Stimulated activated memory B cell treated with anti-CD40 and anti-IgM and Interleukin-4, amounts not matched to agents 10 μg/mL and 1 μg/mL and 100 μg/mL, for 72 hours (primary cell): ENCODE results near the gene POLDIP2.

Source experiments
- ATAC-seq: fragments of 150-1000 bp; cut with Tn5 transposase; 2 replicates; pipeline ENCODE4 v1.10.0; 2021
- H3K27ac Mint-ChIP-seq: one replicate; pipeline ENCODE4 v1.8.0; 2022; ENCODE audit warnings: mild to moderate bottlenecking, mixed read lengths
- H3K27me3 Mint-ChIP-seq: one replicate; pipeline ENCODE4 v1.8.0; 2022; ENCODE audit warnings: mixed read lengths
- H3K36me3 Mint-ChIP-seq: one replicate; pipeline ENCODE4 v1.8.0; 2022; ENCODE audit warnings: mixed read lengths
- H3K4me1 Mint-ChIP-seq: one replicate; pipeline ENCODE4 v1.8.0; 2022; ENCODE audit warnings: mixed read lengths
- H3K4me3 Mint-ChIP-seq: one replicate; pipeline ENCODE4 v1.8.0; 2022; ENCODE audit warnings: mild to moderate bottlenecking, moderate library complexity, mixed read lengths
- H3K9me3 Mint-ChIP-seq: one replicate; pipeline ENCODE4 v1.8.0; 2022; ENCODE audit warnings: mixed read lengths

The POLDIP2 gene

DNA sequence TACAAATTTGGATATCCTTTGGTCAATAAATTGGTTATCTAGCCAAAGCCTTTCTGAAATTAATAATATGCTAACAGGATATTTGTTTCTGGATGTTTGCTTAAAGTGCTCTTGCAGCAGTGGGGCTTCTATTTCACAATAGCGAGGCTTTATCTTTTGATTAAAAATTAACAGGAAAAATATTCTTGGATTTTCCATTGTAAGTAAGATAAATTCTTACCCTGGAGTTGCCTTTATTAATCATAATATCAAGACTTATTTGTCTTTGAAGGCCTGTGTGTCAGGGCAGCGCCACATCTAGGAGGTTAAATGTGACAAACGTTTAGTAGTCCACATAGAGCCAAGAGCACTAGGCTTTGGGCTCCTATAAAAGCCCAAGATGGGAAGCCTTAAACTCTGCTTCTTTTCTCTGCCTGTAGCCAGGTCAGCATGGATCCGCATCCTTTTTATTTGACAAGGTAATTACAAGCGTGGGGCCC lies 33.0 kb downstream of the POLDIP2 start:
- no peak for ATAC-seq
- no peak overlapping the region for H3K4me3 Mint-ChIP-seq
- H3K9me3 Mint-ChIP-seq: no peaks in the 10 kb centered on the region
- peaks cover 21% of the 10 kb centered on the region for H3K36me3 Mint-ChIP-seq
- no peak overlapping the region for H3K27ac Mint-ChIP-seq
- peaks cover 29% of the 10 kb centered on the region for H3K4me1 Mint-ChIP-seq
- no peaks in the 10 kb centered on the region for H3K27me3 Mint-ChIP-seq

DNA sequence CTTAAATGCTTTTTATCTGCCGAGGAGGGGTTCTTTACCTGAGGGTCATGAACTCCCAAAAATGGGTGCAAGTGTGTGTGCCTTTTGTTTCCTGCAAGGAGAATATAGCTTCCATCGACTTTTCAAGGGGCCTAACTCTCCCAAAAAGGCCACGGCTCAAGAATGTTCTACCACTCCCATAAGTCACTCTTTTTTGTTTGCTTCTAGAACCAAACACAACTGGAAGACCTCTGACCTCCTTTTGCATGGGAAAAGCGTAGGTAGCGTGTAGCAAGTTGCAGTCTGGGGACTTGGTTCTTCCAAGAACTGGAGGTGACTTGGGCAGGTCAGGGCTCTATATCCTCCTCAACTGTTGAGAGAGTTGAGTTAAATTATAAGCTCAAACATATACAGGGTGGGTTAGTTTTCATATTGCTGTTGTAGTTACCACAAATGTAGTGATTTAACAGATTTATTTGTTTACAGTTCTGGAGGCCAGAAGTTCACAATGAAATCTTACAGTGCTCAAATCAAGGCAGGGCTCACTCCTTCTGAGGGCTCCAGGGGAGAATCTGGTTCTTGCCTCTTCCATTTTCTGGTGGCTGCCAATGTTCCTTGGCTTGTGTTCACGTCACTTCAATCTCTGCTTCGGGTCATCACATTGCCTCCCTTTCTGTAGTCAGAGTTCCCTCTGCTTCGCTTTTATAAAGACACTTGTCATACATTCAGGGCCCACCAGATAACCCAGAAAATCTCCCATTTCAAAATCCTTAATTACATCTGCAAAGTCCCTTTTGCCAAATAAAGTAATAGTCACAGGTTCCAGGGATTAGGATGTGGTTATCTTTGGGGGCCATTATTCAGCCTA lies 36.9 kb downstream of the POLDIP2 start:
- no peak for ATAC-seq
- Mint-ChIP-seq H3K27me3 (no peaks in the 10 kb centered on the region), H3K36me3 (no peaks in the 10 kb centered on the region), H3K27ac (peak overlapping the region; percentile 88), H3K4me3 (peak overlapping the region; percentile 92), H3K9me3 (no peaks in the 10 kb centered on the region), H3K4me1 (peaks cover 42% of the 10 kb centered on the region)

DNA sequence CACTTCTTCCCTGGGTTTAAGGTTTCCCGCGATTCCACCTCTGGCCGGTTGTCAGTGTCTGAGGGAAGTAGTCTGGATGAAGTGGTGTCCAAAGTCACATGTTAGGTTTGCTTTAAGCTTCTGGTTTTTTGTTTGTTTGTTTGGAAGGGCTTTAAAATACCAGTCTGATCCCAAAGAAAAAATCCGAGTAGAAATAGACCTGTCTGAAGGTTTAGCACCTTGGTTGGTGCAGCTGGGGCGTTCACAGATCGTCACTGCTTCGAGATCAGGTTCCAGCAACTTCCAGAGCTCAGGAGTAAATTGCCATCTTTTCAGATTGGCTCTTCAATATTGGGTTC lies 37.8 kb downstream of the POLDIP2 start:
- Mint-ChIP-seq H3K4me3 (peak overlapping the region; percentile 92), H3K27me3 (no peaks in the 10 kb centered on the region), H3K27ac (peak overlapping the region; percentile 88), H3K4me1 (peaks cover 37% of the 10 kb centered on the region), H3K9me3 (no peaks in the 10 kb centered on the region), H3K36me3 (no peaks in the 10 kb centered on the region)
- no peak for ATAC-seq

DNA sequence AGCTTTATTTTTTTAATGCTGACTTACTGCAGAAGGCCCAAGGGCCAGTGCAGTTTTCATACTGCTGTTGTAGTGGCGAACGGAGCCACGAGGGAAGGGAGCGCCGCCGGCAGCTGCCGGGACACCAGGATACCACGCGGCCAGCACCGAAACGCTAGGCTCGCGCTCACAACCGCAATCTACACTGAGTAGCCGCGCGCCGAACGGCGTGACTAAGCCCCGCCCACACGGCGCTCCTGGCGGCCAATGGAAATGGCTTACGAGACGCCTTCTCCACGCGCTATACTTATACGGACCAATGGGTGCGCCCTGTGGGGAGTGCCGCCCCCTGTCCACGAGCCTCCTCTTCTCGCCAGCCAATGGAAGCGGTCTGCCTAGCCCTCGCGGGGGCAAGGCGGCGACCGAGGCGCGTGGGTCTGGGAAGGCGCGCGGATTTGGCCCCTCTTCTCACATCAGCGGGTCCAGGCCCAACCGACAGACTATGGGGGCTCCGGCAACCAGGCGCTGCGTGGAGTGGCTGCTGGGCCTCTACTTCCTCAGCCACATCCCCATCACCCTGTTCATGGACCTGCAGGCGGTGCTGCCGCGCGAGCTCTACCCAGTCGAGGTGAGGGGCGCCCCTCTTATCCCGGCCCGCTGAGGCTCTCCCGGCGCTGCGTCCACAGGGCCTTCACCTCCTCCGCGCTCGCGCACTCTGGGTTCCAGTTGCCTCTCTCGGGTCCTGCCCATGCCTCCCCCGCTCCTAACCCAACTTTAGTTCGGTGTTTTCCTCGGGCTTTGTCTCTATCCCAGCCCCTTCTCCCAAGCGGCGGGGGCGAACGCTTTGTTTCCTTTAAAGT lies 38.3 kb downstream of the POLDIP2 start, which contains the start of gene TMEM97:
Gene TMEM97, plus strand, starts transcription at position 442 of the 839 bp plus-strand sequence. Its CDS starts 40 bp downstream, at position 482.
- H3K4me1 Mint-ChIP-seq: peaks cover 37% of the 10 kb centered on the region
- H3K27me3 Mint-ChIP-seq: no peaks in the 10 kb centered on the region
- H3K4me3 Mint-ChIP-seq: peak within 1 kb of the TSS; percentile 92
- peak within 1 kb of the TSS; percentile 88 for H3K27ac Mint-ChIP-seq
- peak; percentile 99 for ATAC-seq
- no peaks in the 10 kb centered on the region for H3K36me3 Mint-ChIP-seq
- H3K9me3 Mint-ChIP-seq: no peaks in the 10 kb centered on the region

DNA sequence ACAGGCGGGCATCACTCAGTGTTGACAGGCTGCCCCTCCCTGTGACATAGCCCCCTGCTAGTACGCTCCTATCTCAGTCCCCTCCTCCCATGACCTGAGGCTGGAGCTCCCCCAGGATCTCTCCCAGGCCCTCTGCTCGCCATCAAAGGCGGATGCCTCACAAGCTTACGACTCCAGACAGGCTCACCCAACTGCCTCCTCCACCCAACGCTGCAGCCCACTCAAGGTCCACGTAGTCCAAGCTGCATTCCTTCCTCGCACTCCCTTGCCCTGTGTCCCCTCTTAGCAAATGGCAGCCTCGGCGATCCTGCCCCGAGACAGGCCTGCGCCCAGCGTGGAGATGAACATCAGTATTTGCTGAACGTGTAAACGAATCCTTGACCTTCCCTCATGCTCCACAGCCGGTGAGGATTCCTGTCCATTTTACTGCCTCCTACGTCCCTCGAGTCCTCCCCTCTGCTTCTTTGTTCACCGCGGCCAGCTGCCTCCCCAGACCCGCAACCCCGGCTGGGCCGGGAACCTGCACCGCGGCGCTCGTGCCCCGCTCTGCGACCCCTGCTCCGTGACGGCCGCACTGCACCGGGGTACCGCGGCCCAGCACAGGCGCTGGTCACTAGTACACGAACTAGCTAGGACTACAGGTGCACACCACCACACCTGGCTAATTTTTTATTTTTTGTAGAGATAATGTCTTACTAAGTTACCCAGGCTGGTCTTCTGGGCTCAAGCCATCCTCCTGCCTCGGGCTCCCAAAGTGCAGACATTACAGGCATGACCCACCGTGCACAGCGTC lies 39.2 kb downstream of the POLDIP2 start:
- ATAC-seq: peak; percentile 10
- no peaks in the 10 kb centered on the region for H3K27me3 Mint-ChIP-seq
- peak overlapping the region; percentile 92 for H3K4me3 Mint-ChIP-seq
- no peaks in the 10 kb centered on the region for H3K36me3 Mint-ChIP-seq
- H3K9me3 Mint-ChIP-seq: no peaks in the 10 kb centered on the region
- peaks cover 37% of the 10 kb centered on the region for H3K4me1 Mint-ChIP-seq
- peak overlapping the region; percentile 88 for H3K27ac Mint-ChIP-seq

DNA sequence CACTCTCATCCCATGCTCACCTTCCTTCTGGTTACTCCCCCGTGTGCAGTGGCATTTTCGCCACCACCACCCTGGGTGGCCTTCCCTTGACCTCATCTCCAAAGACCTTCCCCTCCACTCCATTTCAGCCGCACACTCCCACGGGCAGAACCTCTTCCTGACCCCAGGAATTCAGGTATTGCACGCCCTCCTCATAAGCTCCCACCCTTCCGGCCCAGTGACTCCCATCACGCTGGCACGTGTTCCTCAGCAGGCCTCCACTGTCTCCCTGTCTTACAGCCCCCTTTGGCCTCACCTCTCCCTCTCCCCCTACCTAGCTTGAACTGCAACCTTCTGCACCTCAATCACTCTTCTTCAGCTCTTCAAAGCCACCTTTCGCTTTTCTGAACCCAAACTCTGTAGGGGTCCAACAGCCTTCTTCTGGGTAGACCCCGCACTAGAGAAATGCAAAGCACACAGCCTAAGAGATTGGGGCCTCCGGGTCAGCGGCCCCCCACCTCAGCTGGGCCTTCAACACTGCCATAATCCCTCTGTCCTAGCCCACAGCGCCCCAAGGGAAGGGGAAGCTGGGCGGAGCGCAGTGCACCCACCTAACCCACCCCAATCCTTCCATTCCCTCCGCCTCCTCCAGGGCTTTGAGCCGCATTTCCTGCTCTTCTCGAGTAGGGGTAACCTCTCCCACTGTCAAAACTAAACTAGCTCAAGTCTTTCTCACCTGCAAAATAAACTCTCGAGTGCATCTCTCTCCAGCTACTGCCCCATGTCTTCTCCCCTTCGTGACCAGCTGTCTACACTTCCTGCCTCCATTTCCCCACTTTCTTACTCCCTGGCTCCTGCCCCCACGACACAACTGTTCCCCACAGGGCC lies 40.0 kb downstream of the POLDIP2 start:
- peak overlapping the region; percentile 88 for H3K27ac Mint-ChIP-seq
- peaks cover 37% of the 10 kb centered on the region for H3K4me1 Mint-ChIP-seq
- H3K36me3 Mint-ChIP-seq: no peaks in the 10 kb centered on the region
- H3K4me3 Mint-ChIP-seq: peak overlapping the region; percentile 92
- H3K27me3 Mint-ChIP-seq: no peaks in the 10 kb centered on the region
- ATAC-seq: no peak
- no peaks in the 10 kb centered on the region for H3K9me3 Mint-ChIP-seq

DNA sequence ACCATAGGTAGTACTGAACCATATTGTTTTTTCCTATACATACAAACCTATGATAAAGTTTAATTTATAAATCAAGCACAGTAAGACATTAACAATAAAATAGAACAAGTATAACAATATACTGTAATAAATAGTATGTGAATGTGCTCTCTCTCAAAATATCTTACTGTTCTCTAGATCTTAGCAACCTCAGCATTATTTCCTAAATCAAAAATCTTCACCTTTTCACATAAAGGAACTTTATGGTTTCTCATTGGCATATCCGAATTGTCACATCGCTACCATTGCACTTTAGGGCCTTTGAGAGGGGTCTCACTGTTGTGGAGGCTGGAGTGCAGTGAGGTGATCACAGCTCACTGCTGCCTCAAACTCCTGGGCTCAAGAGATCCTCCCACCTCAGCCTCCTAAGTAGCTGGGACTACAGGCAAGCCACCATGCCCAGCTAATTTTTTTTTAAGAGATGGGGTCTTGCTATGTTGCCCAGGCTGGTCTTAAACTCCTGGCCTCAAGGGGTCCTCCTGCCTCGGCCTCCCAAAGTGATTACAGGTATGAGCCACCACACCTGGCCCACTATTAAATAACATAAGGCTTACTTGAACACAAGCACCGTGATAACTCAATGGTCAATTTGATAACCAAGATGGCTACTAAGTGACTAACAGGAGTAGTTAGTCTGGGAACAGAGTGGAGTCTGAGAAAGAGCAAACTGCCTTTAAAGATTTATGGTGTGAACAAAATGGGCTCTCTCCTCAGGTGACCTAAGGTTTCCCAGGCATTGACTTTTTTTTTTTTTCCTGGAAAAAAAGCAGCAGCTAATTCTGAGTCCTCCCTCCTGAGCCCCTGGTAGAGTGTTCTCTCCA lies 41.3 kb downstream of the POLDIP2 start:
- Mint-ChIP-seq H3K36me3 (no peaks in the 10 kb centered on the region), H3K9me3 (no peaks in the 10 kb centered on the region), H3K27ac (no peak overlapping the region), H3K27me3 (no peaks in the 10 kb centered on the region), H3K4me3 (no peak overlapping the region), H3K4me1 (peaks cover 31% of the 10 kb centered on the region)
- no peak for ATAC-seq

DNA sequence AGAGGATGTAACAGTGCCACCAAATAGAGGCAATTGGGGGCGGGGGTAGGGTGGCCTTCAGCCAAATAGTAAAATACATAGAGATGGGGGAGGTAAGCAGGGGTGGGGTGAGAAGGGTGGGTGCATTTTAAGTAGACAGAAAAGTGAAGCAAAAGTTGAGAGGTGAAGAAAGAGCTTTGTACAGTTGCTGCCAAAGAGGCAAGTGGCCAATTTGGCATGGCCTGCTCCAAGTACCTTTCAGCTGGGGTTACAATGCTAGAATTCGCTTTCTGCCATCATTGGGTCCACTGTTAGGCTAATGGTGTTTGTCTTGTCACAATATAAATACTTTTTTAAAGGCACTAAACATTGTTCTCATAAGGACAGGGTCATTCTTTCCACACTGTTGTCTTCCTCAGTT lies 43.5 kb downstream of the POLDIP2 start:
- Mint-ChIP-seq H3K36me3 (no peaks in the 10 kb centered on the region), H3K27ac (no peak overlapping the region), H3K4me1 (peaks cover 12% of the 10 kb centered on the region), H3K27me3 (no peaks in the 10 kb centered on the region), H3K9me3 (no peaks in the 10 kb centered on the region), H3K4me3 (no peak overlapping the region)
- ATAC-seq: no peak

DNA sequence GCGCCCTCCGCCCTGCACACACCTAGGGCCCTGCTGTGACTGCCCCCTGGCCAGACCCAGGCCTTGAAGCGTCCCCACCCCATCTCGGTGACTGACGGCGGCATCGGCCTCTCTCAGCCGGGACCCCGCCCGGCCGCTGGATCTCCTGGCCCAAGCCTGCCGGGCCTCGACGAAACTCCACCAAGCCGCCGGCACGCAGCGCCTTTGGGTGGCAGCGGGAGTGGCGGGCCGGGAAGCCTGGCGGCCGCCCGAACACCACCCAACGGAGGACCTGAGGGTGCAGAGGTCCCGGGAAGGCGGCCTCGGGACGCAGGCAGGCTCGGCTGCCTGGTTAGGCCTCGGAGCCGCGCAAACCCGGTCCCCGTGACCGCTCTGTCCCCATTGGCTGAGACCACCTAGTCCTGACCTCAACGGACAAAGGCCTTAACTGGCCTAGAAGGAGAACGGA lies 50.3 kb downstream of the POLDIP2 start:
- Mint-ChIP-seq H3K27me3 (peaks cover 10% of the 10 kb centered on the region), H3K4me3 (no peak overlapping the region), H3K4me1 (no peaks in the 10 kb centered on the region), H3K36me3 (no peaks in the 10 kb centered on the region), H3K27ac (no peak overlapping the region), H3K9me3 (no peaks in the 10 kb centered on the region)
- ATAC-seq: no peak

DNA sequence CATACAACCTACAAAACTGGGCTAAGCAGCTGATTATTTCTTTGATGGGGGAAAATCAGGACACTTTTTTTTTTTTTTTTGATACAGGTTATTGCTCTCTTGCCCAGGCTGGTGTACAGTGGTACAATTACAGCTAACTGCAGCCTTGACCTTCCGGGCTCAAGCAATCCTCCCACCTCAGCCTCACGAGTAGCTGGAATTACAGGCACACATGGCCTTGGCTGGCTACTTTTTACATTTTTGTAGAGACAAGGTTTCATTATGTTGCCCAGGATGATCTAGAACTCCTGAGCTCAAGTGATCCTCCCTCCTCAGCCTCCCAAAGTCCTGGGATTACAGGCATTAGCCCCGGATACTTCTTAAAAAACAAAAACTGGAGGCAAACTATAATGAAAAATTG lies 58.9 kb downstream of the POLDIP2 start:
- Mint-ChIP-seq H3K4me3 (no peak overlapping the region), H3K27me3 (no peaks in the 10 kb centered on the region), H3K4me1 (peaks cover 34% of the 10 kb centered on the region), H3K36me3 (no peaks in the 10 kb centered on the region), H3K27ac (no peak overlapping the region), H3K9me3 (no peaks in the 10 kb centered on the region)
- no peak for ATAC-seq
